ENCODE measurements around the gene CCDC69.

Gene CCDC69

GRCh38 chr5:151164687-151165392 is 59.1 kb downstream of the CCDC69 start:
- peak; percentile 70 for DNase-seq (ENCODE audit: low read depth)

- no peak for DNase-seq (ENCODE audit: low read depth)
These were observed 61.1 kb downstream of the CCDC69 start for GRCh38 chr5:151162776-151163175.

- no peak for DNase-seq (ENCODE audit: low read depth)
These were observed 64.1 kb downstream of the CCDC69 start for GRCh38 chr5:151159649-151160373.

DNA sequence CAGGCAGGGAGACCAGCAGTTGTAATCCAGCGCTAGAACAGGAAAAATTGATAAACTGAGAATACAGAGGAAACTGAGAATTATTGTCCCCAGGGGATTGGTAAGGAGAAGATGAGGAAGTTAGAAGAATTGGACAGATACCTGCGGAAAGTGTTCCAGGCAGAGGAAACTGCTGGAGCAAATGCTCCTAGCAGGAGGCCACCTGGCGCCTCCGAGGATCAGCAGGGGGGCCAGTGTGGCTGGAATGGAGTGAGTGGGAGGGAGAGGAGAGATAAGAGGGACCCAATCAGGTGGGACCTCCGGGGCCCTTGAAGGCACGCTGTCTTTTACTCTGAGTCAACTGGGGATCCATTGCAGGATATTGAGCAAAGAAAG is 65.6 kb downstream of the CCDC69 start:
- no peak for DNase-seq (ENCODE audit: low read depth)

DNA sequence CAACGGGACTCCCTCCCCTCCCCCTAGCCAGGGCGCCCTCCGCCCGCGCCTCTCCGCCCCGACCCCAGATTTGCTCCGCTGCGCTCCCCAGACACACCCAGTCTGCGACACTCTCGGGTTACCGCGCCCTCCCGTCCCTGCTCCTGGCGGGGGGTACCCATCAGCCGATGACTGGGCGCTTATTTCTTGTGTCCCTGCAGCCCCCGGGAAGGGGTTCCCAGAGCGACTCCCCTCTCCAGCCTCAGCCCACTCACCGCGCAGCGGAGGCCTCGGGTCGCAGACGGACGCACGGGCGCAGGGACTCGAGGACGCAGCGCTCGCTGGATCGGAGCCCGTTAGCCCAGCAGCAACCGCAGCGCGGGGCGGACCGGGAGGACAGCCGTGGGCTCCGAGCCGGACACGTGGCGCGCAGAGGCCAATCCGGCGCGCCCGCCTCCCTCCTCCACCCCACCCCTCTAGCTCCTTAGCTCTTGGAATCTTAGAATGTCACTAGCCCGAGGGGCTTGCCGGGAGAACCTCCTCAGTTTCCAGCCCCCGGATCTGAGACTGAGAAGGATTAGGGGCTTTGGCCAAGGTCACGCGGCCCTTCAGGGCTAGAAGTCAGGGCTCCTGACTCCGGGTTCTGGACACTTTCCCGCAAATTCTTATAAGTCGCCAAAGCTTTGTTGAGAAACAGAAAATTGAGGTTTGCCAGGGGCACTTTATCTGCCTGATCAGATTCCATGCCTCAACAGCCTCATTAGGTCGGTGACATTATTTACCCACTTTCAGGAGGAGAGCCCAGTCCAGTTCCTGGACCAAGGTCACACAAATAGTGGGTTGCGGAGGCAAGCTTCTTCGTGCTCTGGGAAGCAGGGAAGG is 66.2 kb downstream of the CCDC69 start, which contains the start of gene ANXA6:
Gene ANXA6 (minus strand): TSS at position 354 of the 861 bp plus-strand sequence. CDS start 9,878 bp downstream, outside the sequence.
- peak; percentile 44 for DNase-seq (ENCODE audit: low read depth)

DNA sequence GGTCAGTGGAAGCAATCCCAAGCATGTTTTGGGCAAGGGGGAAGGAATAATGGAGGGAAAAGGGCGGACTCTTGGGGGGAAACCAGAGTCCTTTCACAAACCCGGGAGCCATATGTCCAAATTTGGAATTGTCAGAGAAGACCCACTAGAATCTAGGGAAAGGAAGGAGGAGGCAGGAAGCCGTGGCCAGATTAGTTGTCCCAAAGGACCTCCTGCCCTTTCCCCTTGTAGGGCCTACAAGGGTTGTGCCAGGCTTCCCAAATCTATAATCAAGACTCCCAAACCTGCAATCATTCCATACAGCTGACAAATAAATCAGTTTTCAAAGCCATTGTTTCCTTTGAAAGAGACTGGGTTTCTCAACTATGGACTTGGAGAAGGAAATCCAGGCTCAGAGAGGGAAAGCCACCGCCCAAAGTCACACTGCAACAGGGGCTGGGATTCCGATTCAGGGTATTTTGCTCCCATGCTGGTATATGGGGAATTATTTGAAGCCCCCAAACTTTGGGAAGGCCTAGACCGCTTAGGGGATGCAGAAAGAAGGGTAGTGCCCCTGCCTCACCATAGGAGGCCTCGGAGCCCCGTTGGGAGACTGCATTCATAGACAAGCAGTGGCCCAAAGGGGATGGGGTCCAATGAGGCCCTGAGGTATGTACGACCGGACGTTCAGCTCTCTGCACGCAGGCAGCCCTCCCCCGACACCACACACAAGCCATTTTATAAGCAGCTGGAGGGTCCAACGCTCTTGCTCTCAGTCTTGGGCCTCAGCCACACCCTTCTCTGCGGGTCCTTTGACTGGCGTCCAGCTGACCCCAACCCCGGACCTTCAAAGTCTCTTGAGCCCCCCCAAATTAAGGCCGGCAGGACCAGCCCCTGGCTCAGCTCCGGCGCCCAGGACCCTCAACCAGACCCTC is 67.1 kb downstream of the CCDC69 start:
- DNase-seq (ENCODE audit: low read depth) = no peak

DNA sequence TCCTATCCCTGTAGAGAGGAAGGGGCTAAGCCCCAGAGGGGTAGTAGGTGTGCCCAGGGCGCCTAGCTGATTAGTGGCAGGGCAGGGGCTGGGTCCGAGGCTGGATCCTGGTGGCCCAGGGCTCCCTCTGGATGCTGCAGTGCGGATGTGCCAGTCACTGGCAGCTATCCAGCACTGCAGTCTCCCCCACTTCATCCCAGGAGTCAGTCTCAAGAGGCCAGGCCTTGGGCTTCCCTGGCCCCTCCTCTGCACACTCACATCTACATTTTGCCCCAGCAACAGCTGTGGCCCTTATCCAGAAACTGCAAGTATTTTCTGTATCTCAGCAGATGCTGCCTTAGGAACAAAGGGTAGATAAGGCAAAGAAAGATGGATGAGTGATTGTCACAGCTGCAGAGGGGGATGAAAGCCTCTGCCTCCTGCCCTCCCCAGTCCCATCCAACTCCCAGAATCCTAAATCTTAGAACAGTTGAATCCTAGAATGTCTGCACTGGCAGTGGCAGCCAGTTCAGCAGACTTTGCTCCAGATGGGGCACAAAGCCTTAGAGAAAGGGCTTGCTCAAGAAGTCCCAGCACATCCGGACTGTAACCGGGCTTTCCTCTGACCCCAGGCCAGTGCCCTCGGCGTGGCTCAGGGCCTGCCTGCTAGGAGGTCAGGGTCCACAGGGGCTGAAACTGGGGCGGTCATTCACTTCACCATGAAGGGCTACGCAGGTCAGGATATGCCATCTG is 68.0 kb downstream of the CCDC69 start:
- no peak for DNase-seq (ENCODE audit: low read depth)

DNA sequence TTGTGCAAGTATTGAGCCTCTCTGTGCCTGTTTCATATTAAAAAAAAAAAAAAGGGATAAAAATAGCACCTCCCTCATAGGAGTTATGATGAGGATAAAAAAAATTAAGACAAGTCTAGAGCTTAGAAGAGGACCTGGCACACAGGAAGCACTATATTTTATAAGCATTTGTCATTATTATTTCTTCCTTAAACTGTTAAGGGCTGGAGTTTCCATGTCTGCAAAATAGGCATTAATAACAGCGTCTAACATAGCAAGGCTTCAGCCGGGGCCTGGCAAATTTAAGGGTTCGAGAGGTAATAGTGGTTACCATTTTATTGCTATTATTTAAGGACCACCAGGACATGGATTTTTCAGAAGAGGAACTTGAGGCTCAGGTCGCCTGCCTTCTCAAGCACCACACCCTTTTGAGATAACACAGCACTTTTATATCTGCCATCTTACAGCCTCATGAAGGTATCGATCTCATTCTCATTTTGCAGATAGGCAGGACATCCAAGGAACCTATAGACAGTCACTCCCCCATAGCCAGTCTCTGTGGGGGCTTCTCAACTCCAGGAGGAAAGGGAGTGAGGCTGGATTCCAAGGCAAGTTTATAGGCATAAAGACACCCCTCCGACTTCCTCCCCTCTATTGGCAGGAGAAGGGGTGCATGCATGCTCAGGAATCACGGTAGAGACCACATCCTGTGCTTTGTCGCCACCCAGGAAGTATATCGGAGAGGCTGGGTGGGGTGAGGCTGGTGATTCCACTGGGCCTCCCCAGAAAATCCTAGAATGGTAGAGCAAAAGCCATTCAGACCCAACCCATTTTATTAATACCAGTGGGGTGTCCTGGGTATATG is 68.7 kb downstream of the CCDC69 start:
- peak; percentile 55 for DNase-seq (ENCODE audit: low read depth)

GRCh38 chr5:151153766-151154272 is 70.1 kb downstream of the CCDC69 start:
- DNase-seq (ENCODE audit: low read depth) = no peak

- no peak for DNase-seq (ENCODE audit: low read depth)
These were observed 70.6 kb downstream of the CCDC69 start for GRCh38 chr5:151153300-151153699.

GRCh38 chr5:151151793-151152192 is 72.1 kb downstream of the CCDC69 start:
- no peak for DNase-seq (ENCODE audit: low read depth)

GRCh38 chr5:151151263-151151660 is 72.6 kb downstream of the CCDC69 start:
- DNase-seq (ENCODE audit: low read depth) = no peak

DNA sequence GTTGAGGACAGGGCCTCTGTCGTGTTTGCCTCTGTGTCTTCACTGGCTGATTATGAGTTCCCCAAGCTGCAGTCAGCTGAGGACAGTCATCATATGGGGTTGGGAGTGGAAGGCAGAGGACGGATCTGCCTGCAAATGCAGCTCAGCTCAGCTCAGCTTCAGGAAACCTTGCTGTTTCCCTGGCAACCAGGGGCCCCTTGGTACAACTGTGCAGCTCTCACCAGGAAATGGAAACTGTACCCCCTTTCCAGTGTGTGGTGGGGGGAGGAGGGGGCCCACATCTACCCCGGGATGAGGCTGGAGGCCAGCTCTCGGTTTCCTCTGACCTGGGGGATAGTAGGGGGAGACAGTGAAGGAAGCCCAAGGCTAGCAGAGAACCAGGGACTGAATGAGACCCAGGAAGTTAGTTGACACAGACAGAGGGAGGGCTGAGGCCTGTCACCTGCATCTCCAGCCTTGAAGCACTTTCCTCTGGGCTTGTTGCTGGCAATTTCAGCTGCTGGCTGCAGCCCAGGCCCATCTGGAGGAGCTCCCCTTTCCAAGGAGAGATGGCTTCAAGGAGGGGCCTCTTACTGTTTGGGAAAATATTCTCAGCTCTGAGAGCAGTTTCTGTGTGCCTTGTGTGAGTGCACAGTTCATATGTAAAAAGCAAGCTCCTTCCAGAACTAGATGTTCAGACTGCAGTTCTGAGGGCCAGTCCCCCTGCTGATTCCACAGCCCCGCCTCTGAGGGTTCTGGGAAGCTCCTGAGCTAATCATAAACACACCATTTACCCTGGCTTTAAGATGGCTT is 73.2 kb downstream of the CCDC69 start:
- DNase-seq (ENCODE audit: low read depth) = peak; percentile 62

- DNase-seq (ENCODE audit: low read depth) = no peak
These were observed 75.3 kb downstream of the CCDC69 start for GRCh38 chr5:151148583-151148982.

DNA sequence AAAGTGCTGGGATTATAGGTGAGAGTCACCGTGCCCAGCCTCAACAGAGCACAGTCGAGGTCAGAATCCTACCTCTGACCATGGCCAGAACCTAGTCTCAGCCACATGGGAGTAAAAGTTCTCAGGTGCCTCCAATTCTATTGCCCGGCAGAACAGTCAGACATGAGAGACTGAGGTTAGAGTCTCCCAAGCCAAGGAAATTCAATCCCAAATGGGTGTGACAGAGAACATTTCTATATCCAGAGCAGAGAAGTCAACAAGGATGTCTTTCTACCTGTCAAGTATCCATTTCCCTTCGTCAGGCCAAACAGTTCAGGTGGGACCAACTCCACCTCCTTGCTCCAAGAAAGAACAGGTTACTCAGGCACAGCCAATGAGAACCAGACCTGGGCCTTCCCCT is 76.9 kb downstream of the CCDC69 start:
- no peak for DNase-seq (ENCODE audit: low read depth)

DNA sequence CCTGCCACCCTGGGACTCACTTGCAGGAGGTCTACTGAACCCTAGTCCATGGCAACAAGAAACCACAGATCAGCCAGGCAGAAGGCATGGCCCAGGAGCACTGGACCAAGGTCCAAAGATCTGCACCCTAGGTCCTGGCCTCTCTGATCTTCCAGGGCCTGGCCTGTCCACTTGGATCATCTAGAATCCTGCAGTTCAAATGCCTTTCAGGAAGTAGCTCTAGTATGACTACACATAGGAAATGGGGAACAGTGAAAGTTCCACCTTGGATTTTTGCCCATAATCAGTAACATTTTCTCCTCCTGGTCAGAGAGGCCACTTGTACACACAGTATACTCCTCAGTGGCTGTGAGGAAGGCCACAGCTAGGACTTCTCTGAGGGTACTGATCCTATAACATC is 77.8 kb downstream of the CCDC69 start:
- no peak for DNase-seq (ENCODE audit: low read depth)

- DNase-seq (ENCODE audit: low read depth) = no peak
These were observed 79.0 kb downstream of the CCDC69 start for GRCh38 chr5:151144922-151145321.

DNA sequence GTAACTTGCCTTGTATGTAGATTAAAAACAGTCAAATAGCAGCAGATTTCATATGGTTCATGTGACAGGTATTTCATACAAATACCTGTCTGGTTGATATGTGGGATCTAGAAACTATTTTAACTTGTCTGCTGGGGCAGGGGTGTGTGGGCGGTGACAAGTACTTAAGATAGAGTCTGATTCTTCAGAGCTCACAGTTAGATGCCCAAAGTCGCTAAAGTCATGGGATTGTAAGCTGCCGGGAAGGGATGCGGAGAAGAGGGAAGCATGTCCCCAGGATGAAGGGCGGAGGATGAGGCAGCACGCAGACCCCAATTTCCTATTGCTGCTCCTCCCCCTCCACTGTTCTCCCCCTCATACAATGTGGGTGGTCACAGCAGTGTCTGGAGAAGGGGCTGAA is 79.6 kb downstream of the CCDC69 start:
- DNase-seq (ENCODE audit: low read depth) = no peak

GRCh38 chr5:151143645-151144044 is 80.2 kb downstream of the CCDC69 start:
- DNase-seq (ENCODE audit: low read depth) = no peak

All from stimulated activated CD8-positive, alpha-beta memory T cell treated with anti-CD3 and anti-CD28 coated beads, Interleukin-12 subunit alpha, Interleukin-12 subunit beta, amount 100 ng/mL, for 1 hour (primary cell).